ENCODE results near the gene GCNT4. TPM values are rescaled to one million over a fixed set of nuclear protein-coding genes. Genes with fewer than 3 reads are reported as not detected.

The GCNT4 gene
- total and polyA plus RNA-seq, 2 of the 8 experiments (the other 6 are each of a cell fraction or from before 2014, with no cell fraction given), result 1.1 to 14.5 TPM

DNA sequence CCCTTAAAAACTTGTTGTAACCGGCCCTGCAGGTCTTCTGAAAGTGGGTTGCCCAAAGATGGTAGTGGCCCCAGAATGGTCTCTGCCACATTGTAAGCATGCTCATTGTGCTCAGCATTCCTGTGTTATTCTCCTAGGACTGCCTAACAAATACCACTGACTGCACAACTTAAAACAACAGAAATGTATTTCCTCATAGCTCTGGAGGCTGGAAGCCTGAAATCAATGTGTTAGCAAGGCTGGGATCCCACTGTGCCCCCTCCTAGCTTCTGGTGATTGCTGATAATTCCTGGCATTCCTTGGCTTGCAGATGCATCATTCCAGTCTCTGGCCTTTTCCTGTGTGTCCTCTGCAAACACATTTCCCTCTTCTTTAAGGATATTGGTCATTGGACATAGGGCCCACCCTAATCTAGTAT is 3.4 kb upstream of the GCNT4 start:
- peaks cover 13% of the 10 kb centered on the region for H3K23me2 ChIP-seq (ENCODE audit: low read depth, low read length)
- CTCF ChIA-PET (ENCODE audit: partially characterized antibody), result interaction anchor here (0.8 to 1.0 kb wide), 3 partner anchors 21 to 281 kb away, joined by 3 to 5 read pairs (median 4); partner anchors contain the start of gene HMGCR
- H3K14ac ChIP-seq (ENCODE audit: insufficient read length), result no peak overlapping the region
- TF ChIP-seq SUZ12 (IDR thresholded peaks at IDR 0.05; ENCODE audit: low read length) (no peak), TCF12 (IDR thresholded peaks at IDR 0.05; ENCODE audit: low read depth, low read length) (peak; percentile 89), SIRT6 (IDR thresholded peaks at IDR 0.05; ENCODE audit: low read length) (no peak), PHF8 (conservative IDR thresholded peaks at IDR 0.05; ENCODE audit: low read depth, low read length) (no peak), HDAC2 (IDR thresholded peaks at IDR 0.05; ENCODE audit: borderline replicate concordance in 1 of 2, low read depth in 2 of 2, low read length in 2 of 2) (0 out of 4 replicates have a peak, but pooled peaks of 1 of the 2 experiments have one; percentile 33), SP1 (IDR thresholded peaks at IDR 0.05; ENCODE audit: low read depth, low read length) (peak; percentile 75; the same call in 1 of the 2 replicates), BACH1 (IDR thresholded peaks at IDR 0.05; ENCODE audit: low read length) (no peak), EP300 (IDR thresholded peaks at IDR 0.05; ENCODE audit: borderline replicate concordance in 1 of 2, low read depth in 2 of 2, low read length in 2 of 2) (peak in 1 of 2 experiments; percentile 83; a peak in 1 of 3 replicates), NRF1 (IDR thresholded peaks at IDR 0.05; ENCODE audit: low read depth, low read length) (no peak), TEAD4 (IDR thresholded peaks at IDR 0.05; ENCODE audit: low read depth, low read length) (peak; percentile 97), CBX8 (IDR thresholded peaks at IDR 0.05; ENCODE audit: borderline replicate concordance, low read depth, low read length) (no peak), POLR2AphosphoS5 (IDR thresholded peaks at IDR 0.05; ENCODE audit: low read depth, low read length) (no peak), BCL11A (IDR thresholded peaks at IDR 0.05; ENCODE audit: low read depth in 2 of 2, low read length in 2 of 2) (no peak)

More for the DNA sequence above, 3.4 kb upstream of the GCNT4 start:
- Histone ChIP-seq H3K79me1 (ENCODE audit: low read depth, low read length) (no peaks in the 10 kb centered on the region), H4K20me1 (replicated peaks in 1 of 2; ENCODE audit: control insufficient read depth in 1 of 2, insufficient read depth in 2 of 2, low read length in 2 of 2) (peaks cover 0 to 4% of the 10 kb centered on the region in 2 experiments), H3K9ac (replicated peaks in 1 of 4; ENCODE audit: extremely low read depth in 1 of 4, low read depth in 3 of 4, low read length in 3 of 4) (no peak overlapping the region; a peak in 1 of 7 replicates), H3K4ac (replicated peaks; ENCODE audit: insufficient read length, low read depth, low read length) (no peak overlapping the region), H4K91ac (replicated peaks; ENCODE audit: insufficient read length, low read length) (no peak overlapping the region), H3K27ac (ENCODE audit: low read depth, low read length) (peak overlapping the region; percentile 64; the same call in 1 of the 2 replicates), H4K5ac (ENCODE audit: insufficient read length, low read depth, low read length) (no peak overlapping the region), H3K18ac (ENCODE audit: extremely low read depth, low read length) (peak overlapping the region; percentile 48), H3K4me1 (replicated peaks in 1 of 4; ENCODE audit: control insufficient read depth in 3 of 4, insufficient read depth in 4 of 4, low read length in 3 of 4) (peaks cover 16 to 26% (median 20%) of the 10 kb centered on the region in 4 experiments), H3K9me3 (ENCODE audit: insufficient read depth in 2 of 2, low read depth in 1 of 2, low read length in 1 of 2) (no peaks in the 10 kb centered on the region), H2BK5ac (ENCODE audit: low read depth, low read length) (peak overlapping the region; percentile 92), H3K56ac (replicated peaks; ENCODE audit: insufficient read length, low read depth, low read length) (no peak overlapping the region), H3K27me3 (replicated peaks in 1 of 4; ENCODE audit: control insufficient read depth in 3 of 4, extremely low read depth in 1 of 4, insufficient read depth in 3 of 4, low read length in 3 of 4) (peaks cover 0 to 33% (median 15%) of the 10 kb centered on the region in 4 experiments; a peak in 4 of 7 replicates), H3K36me3 (ENCODE audit: control insufficient read depth in 2 of 4, insufficient read depth in 4 of 4, low read length in 3 of 4) (no peaks in the 10 kb centered on the region), H4K8ac (ENCODE audit: extremely low read depth, insufficient read depth, low read length) (no peak overlapping the region), H2AFZ (ENCODE audit: low read length) (no peak overlapping the region), H2BK15ac (ENCODE audit: low read length) (no peak overlapping the region), H3K23ac (ENCODE audit: insufficient read length) (no peak overlapping the region), H3K4me2 (ENCODE audit: insufficient read depth in 1 of 2, low read depth in 2 of 2, low read length in 2 of 2) (peak overlapping the region; percentile 93 to 97), H3K79me2 (ENCODE audit: control insufficient read depth in 1 of 2, insufficient read depth in 2 of 2, low read length in 2 of 2) (peaks cover 0 to 16% of the 10 kb centered on the region in 2 experiments; a peak in 2 of 4 replicates), H2BK20ac (ENCODE audit: low read length) (no peak overlapping the region; the same call in 1 of the 2 replicates), H2BK12ac (ENCODE audit: low read depth, low read length) (peak overlapping the region; percentile 81; the same call in 1 of the 2 replicates), H2BK120ac (replicated peaks; ENCODE audit: low read depth, low read length) (no peak overlapping the region), H3K4me3 (ENCODE audit: extremely low read depth in 1 of 4, insufficient read depth in 2 of 4, low read depth in 3 of 4, low read length in 4 of 4) (peak overlapping the region in 1 of 4 experiments; percentile 76; a peak in 1 of 8 replicates), H2AK5ac (ENCODE audit: low read depth, low read length) (0 out of 2 replicates have a peak overlapping the region, but pooled peaks have one; percentile 10)
- POLR2A ChIA-PET (ENCODE audit: partially characterized antibody), result interaction anchor here (0.8 to 2.3 kb wide), 10 partner anchors 11 to 370 kb away, joined by 3 to 7 read pairs (median 5); partner anchors contain the start of gene HMGCR
- 8% methylated on average over 1 of the region's 1 CpG; no CpG with 5 or more reads in 1 of the 2 experiments for WGBS, 2 experiments (ENCODE audit: extremely low coverage in 1 of 2, insufficient coverage in 1 of 2, insufficient read length in 1 of 2, insufficient replicate concordance in 2 of 2, low coverage in 1 of 2, low lambda C conversion rate in 2 of 2, missing lambda C conversion rate in 1 of 2)
- DNase-seq (ENCODE audit: low read depth in 1 of 2, low spot score in 2 of 2) (peak; percentile 60 to 87), FAIRE-seq (peak; percentile 66)
